Colonic mucosa (tissue), 4 donors: ENCODE results near the gene PRM3. TPM values are rescaled to one million over a fixed set of nuclear protein-coding genes. Genes with fewer than 3 reads are reported as not detected.
A peak's percentile ranks its signal among the peaks of the same experiment; 100 is the strongest.

Source experiments
- DNase-seq: peaks from one replicate; pipeline ENCODE4 v3.0.0-alpha.2; 2020
- H3K27ac ChIP-seq: fragments of 200-600 bp; one replicate; pipeline ENCODE4 v1.8.0; 2021
- H3K27me3 ChIP-seq: fragments of 200-600 bp; one replicate; pipeline ENCODE4 v1.8.0; 2021
- H3K36me3 ChIP-seq: fragments of 200-600 bp; one replicate; pipeline ENCODE4 v1.8.0; 2021
- H3K4me1 ChIP-seq: fragments of 200-600 bp; one replicate; pipeline ENCODE4 v1.8.0; 2021; ENCODE audit warnings: mild to moderate bottlenecking
- H3K4me3 ChIP-seq: fragments of 200-600 bp; one replicate; pipeline ENCODE4 v1.8.0; 2021
- H3K9ac ChIP-seq, 2 donors: one replicate each; pipeline ENCODE4 v1.7.0; 2013; ENCODE audit warnings: control low read depth in 2 of 2, low read depth in 2 of 2, low read length in 2 of 2
- H3K9me3 ChIP-seq: fragments of 200-600 bp; one replicate; pipeline ENCODE4 v1.8.0; 2021
- CTCF ChIP-seq: fragments of 200-600 bp; IDR thresholded peaks from one replicate; pipeline ENCODE4 v1.8.0; 2022; ENCODE audit warnings: antibody characterized with exemption, mild to moderate bottlenecking
- intact Hi-C: fragments of 100-400 bp; cut with DNase I; formaldehyde crosslinking; loops from one replicate; pipeline ENCODE4 v1.14.1; 2022
- total RNA-seq, 2 donors: library from RNA; stranded (reverse); fragmentation: NEBNext Ultra II Directional in 1 of 2; extraction: Animal tissue kit (Norgen Biotek cat#: 25700) in 1 of 2; gene quantifications; one replicate each; pipeline ENCODE4 v1.2.1, GENCODE V29; 2021
- donor health status: healthy.
- donor health status: DM: no; HTN: no; CAD: no.
- donor health status: DM: no; HTN: no; CAD: no.

The PRM3 gene
- total RNA-seq, 2 donors from 2014 or later = not detected

- H3K27me3 ChIP-seq = no peaks in the 10 kb centered on the region
- TF ChIP-seq CTCF = no peak
- H3K9me3 ChIP-seq = no peaks in the 10 kb centered on the region
- peak; percentile 56 for DNase-seq
- no peak overlapping the region for H3K4me3 ChIP-seq
- no peaks in the 10 kb centered on the region for H3K36me3 ChIP-seq
- peak overlapping the region in 1 of 2 donors; percentile 14 for H3K9ac ChIP-seq
- peaks cover 11% of the 10 kb centered on the region for H3K4me1 ChIP-seq
- intact Hi-C loops = no loop called here
- no peak overlapping the region for H3K27ac ChIP-seq
Observed at GRCh38 chr16:11262915-11263314, 10.5 kb downstream of the PRM3 start.

GRCh38 chr16:11260596-11260966 is 12.8 kb downstream of the PRM3 start:
- H3K36me3 ChIP-seq = no peaks in the 10 kb centered on the region
- H3K27ac ChIP-seq = no peak overlapping the region
- H3K9me3 ChIP-seq = no peaks in the 10 kb centered on the region
- TF ChIP-seq CTCF = no peak
- H3K9ac ChIP-seq = no peak overlapping the region
- intact Hi-C loops = no loop called here
- no peak overlapping the region for H3K4me3 ChIP-seq
- no peaks in the 10 kb centered on the region for H3K27me3 ChIP-seq
- DNase-seq = no peak
- H3K4me1 ChIP-seq = peaks cover 18% of the 10 kb centered on the region

- Histone ChIP-seq H3K9ac (no peak overlapping the region), H3K4me1 (peaks cover 15% of the 10 kb centered on the region), H3K9me3 (no peaks in the 10 kb centered on the region), H3K27me3 (no peaks in the 10 kb centered on the region), H3K27ac (peak overlapping the region; percentile 30), H3K36me3 (no peaks in the 10 kb centered on the region), H3K4me3 (no peak overlapping the region)
- intact Hi-C loops = loop anchor here (5.0 to 10.0 kb wide), 2 partner anchors 87 to 155 kb away; partner anchors contain the start of gene RMI2
- DNase-seq = no peak
- no peak for TF ChIP-seq CTCF
Observed at GRCh38 chr16:11259655-11260595, 13.5 kb downstream of the PRM3 start.

GRCh38 chr16:11258553-11259492 is 14.6 kb downstream of the PRM3 start:
- Histone ChIP-seq H3K9ac (peak overlapping the region in 1 of 2 donors; percentile 70), H3K4me1 (peaks cover 12% of the 10 kb centered on the region), H3K36me3 (no peaks in the 10 kb centered on the region), H3K4me3 (no peak overlapping the region), H3K9me3 (no peaks in the 10 kb centered on the region), H3K27me3 (no peaks in the 10 kb centered on the region), H3K27ac (peak overlapping the region; percentile 30)
- intact Hi-C loops = loop anchor here (5.0 to 10.0 kb wide), 2 partner anchors 88 to 154 kb away; partner anchors contain the start of gene RMI2
- TF ChIP-seq CTCF = no peak
- peak; percentile 74 for DNase-seq
